GM12878 (cell line): ENCODE results near the gene CRYL1. TPM values are rescaled to one million over a fixed set of nuclear protein-coding genes. Genes with fewer than 3 reads are reported as not detected.

Source experiments
- ATF7 ChIP-seq: fragments of 450-650 bp; IDR thresholded peaks from 2 replicates; pipeline ENCODE4 v1.6.1; 2016; ENCODE audit warnings: low read depth, mild to moderate bottlenecking
- BHLHE40 ChIP-seq, 2 experiments: fragments of 450-650 bp in 1 of 2; IDR thresholded peaks; 2 replicates each; pipeline ENCODE4 v1.6.1; 2011 to 2017; ENCODE audit warnings: low read depth in 2 of 2, borderline replicate concordance in 1 of 2, improper control_type of control experiment in 1 of 2, low read length in 1 of 2, mild to moderate bottlenecking in 1 of 2
- EED ChIP-seq: sonication (generic); IDR thresholded peaks from 2 replicates; pipeline ENCODE4 v1.6.1; 2016; ENCODE audit warnings: antibody characterized with exemption, low read depth
- EP300 ChIP-seq, 2 experiments: fragments of 150-350 bp in 1 of 2; IDR thresholded peaks; 2 replicates each; pipeline ENCODE4 v1.6.1; 2011 to 2012; ENCODE audit warnings: low read depth in 2 of 2, low read length in 2 of 2, borderline replicate concordance in 1 of 2, improper control_type of control experiment in 1 of 2, inconsistent platforms in 1 of 2; ENCODE audit not compliant: control insufficient read depth in 1 of 2
- GABPA ChIP-seq: IDR thresholded peaks from 2 replicates; pipeline ENCODE4 v1.6.1; 2014; ENCODE audit warnings: antibody characterized with exemption, low read depth, mild to moderate bottlenecking, inconsistent platforms
- HCFC1 ChIP-seq: fragments of 150-350 bp; IDR thresholded peaks from 2 replicates; pipeline ENCODE4 v1.6.1; 2014; ENCODE audit warnings: low read length
- KDM1A ChIP-seq: fragments of 200-600 bp; sonication (generic); IDR thresholded peaks from 2 replicates; pipeline ENCODE4 v1.6.1; 2016; ENCODE audit warnings: borderline replicate concordance
- LARP7 ChIP-seq: fragments of 450-650 bp; IDR thresholded peaks from 2 replicates; pipeline ENCODE4 v1.6.1; 2017; ENCODE audit warnings: mild to moderate bottlenecking
- TCF12 ChIP-seq: IDR thresholded peaks from 2 replicates; pipeline ENCODE4 v1.6.1; 2011; ENCODE audit warnings: low read depth, mild to moderate bottlenecking, low read length
- polyA plus RNA-seq, 11 experiments: library from polyadenylated mRNA; depleted of rRNA in 4 of 11; unstranded in 6 of 11; stranded (reverse) in 5 of 11; fragments of >200 nt; fragmentation: Nextera tagmentation in 4 of 11; fragmentation: Illumina TruSeq in 1 of 11; extraction: Ambion mirVana in 4 of 11; extraction: Trizol in 1 of 11; gene quantifications; 1 replicate in 1 of 11; 2 replicates in 10 of 11; pipeline versions ENCODE4 v1.2.1 to v1.2.3, GENCODE V29; 2011 to 2016; ENCODE audit warnings: inconsistent platforms in 2 of 11, missing spikeins in 2 of 11, low read depth in 1 of 11
- total RNA-seq, 4 experiments: library from RNA; depleted of rRNA in 3 of 4; stranded (reverse); fragments of >200 nt in 3 of 4; fragmentation: Illumina TruSeq in 1 of 4; extraction: Trizol in 1 of 4; gene quantifications; 2 replicates each; pipeline versions ENCODE4 v1.2.1 to v1.2.3, GENCODE V29; 2013 to 2021
- TF ChIP-seq, protein P1 (sequence below): fragments of 450-650 bp; IDR thresholded peaks from 2 replicates; pipeline ENCODE4 v1.6.1; 2014; ENCODE audit warnings: mild to moderate bottlenecking
- TF ChIP-seq, protein P2 (sequence below): fragments of 450-650 bp; IDR thresholded peaks from 2 replicates; pipeline ENCODE4 v1.6.1; 2016; ENCODE audit warnings: mild to moderate bottlenecking
- TF ChIP-seq, protein P3 (sequence below): IDR thresholded peaks from 2 replicates; pipeline ENCODE4 v1.6.1; 2011; ENCODE audit warnings: borderline replicate concordance, low read depth, mild to moderate bottlenecking, moderate library complexity, low read length; ENCODE audit not compliant: insufficient read depth, poor library complexity, severe bottlenecking

CRYL1 gene
- total and polyA plus RNA-seq, 10 of the 15 experiments (the other 5 are each of a cell fraction or from before 2014, with no cell fraction given): 5.5 to 36.7 (median 12.2) TPM

DNA sequence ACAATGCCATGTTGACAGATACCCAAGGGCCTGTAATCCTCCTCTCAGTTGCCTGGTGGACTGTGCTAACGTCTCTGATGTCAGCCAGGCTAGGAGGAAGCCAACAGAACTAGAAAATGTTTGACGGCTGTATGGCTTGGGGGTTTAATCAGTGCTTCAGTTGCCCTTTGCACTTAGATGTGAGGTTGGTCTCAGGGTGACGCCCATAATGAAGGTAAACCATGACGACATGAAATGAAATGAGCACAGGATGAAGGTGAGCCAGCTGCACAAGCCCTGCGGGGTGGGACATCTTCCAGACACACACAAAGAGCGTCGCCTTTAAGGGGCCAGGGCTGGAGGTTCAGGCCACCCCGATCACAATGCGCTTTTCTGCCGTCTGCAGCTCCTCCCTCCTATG is 127.2 kb downstream of the CRYL1 start (continued):
- no peak for TF ChIP-seq LARP7
- no peak for TF ChIP-seq ATF7
- no peak for TF ChIP-seq KDM1A
- TF ChIP-seq BHLHE40 (IDR thresholded peaks at IDR 0.05; ENCODE audit: borderline replicate concordance in 1 of 2, low read depth in 2 of 2, low read length in 1 of 2): no peak
- no peak for TF ChIP-seq TCF12
- TF ChIP-seq EED: no peak
- TF ChIP-seq, protein P1, sequence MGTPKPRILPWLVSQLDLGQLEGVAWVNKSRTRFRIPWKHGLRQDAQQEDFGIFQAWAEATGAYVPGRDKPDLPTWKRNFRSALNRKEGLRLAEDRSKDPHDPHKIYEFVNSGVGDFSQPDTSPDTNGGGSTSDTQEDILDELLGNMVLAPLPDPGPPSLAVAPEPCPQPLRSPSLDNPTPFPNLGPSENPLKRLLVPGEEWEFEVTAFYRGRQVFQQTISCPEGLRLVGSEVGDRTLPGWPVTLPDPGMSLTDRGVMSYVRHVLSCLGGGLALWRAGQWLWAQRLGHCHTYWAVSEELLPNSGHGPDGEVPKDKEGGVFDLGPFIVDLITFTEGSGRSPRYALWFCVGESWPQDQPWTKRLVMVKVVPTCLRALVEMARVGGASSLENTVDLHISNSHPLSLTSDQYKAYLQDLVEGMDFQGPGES: no peak
- TF ChIP-seq HCFC1: no peak
- TF ChIP-seq GABPA: no peak
- no peak for TF ChIP-seq EP300 (IDR thresholded peaks at IDR 0.05; ENCODE audit: borderline replicate concordance in 1 of 2, control insufficient read depth in 1 of 2, low read depth in 2 of 2, low read length in 2 of 2)
- TF ChIP-seq, protein P2, sequence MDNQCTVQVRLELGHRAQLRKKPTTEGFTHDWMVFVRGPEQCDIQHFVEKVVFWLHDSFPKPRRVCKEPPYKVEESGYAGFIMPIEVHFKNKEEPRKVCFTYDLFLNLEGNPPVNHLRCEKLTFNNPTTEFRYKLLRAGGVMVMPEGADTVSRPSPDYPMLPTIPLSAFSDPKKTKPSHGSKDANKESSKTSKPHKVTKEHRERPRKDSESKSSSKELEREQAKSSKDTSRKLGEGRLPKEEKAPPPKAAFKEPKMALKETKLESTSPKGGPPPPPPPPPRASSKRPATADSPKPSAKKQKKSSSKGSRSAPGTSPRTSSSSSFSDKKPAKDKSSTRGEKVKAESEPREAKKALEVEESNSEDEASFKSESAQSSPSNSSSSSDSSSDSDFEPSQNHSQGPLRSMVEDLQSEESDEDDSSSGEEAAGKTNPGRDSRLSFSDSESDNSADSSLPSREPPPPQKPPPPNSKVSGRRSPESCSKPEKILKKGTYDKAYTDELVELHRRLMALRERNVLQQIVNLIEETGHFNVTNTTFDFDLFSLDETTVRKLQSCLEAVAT: no peak
- TF ChIP-seq, protein P3, sequence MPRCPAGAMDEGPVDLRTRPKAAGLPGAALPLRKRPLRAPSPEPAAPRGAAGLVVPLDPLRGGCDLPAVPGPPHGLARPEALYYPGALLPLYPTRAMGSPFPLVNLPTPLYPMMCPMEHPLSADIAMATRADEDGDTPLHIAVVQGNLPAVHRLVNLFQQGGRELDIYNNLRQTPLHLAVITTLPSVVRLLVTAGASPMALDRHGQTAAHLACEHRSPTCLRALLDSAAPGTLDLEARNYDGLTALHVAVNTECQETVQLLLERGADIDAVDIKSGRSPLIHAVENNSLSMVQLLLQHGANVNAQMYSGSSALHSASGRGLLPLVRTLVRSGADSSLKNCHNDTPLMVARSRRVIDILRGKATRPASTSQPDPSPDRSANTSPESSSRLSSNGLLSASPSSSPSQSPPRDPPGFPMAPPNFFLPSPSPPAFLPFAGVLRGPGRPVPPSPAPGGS: no peak
